CD4-positive, alpha-beta T cell (primary cell): ENCODE data around the gene EIF4A3. TPM values are rescaled to one million over a fixed set of nuclear protein-coding genes. Genes with fewer than 3 reads are reported as not detected.

Experiments used
- ATAC-seq: fragments of 200-7000 bp; cut with Tn5 transposase; one replicate; pipeline ENCODE4 v1.10.0; 2022; ENCODE audit warnings: mild to moderate bottlenecking; ENCODE audit not compliant: poor library complexity
- CTCF ChIA-PET: fragments of 350-600 bp; sonication (Branson Sonifier 250); formaldehyde crosslinking; loops from one replicate; lab custom pipeline; 2021; ENCODE audit warnings: antibody characterized with exemption, inconsistent platforms; lab: Charles Lee
- POLR2A ChIA-PET: fragments of 350-600 bp; sonication (Branson Sonifier 250); formaldehyde crosslinking; loops from one replicate; lab custom pipeline; 2021; ENCODE audit warnings: antibody characterized with exemption, inconsistent platforms; lab: Charles Lee
- DNase-seq, 14 experiments: peaks; one replicate each; pipeline ENCODE4 v3.0.0-alpha.2; 2013 to 2020; ENCODE audit warnings: mixed read lengths in 2 of 14
- H3K27ac ChIP-seq, 2 donors: one replicate each; pipeline versions ENCODE4 v1.5.1 to v1.7.0; 2013; ENCODE audit warnings: low read length in 2 of 2, low read depth in 1 of 2, mild to moderate bottlenecking in 1 of 2
- H3K27me3 ChIP-seq, 2 experiments: 1 replicate in 1 of 2; 2 replicates in 1 of 2; pipeline versions ENCODE4 v1.6.1 to v1.7.0; 2013; ENCODE audit warnings: low read length in 2 of 2, control low read depth in 1 of 2, mild to moderate bottlenecking in 1 of 2, moderate library complexity in 1 of 2; ENCODE audit not compliant: insufficient read depth in 2 of 2, control insufficient read depth in 1 of 2
- H3K36me3 ChIP-seq: one replicate; pipeline ENCODE4 v1.6.1; 2013; ENCODE audit warnings: low read length, control low read depth; ENCODE audit not compliant: insufficient read depth
- H3K4me1 ChIP-seq: one replicate; pipeline ENCODE4 v1.6.1; 2013; ENCODE audit warnings: low read length, control low read depth; ENCODE audit not compliant: insufficient read depth
- H3K4me3 ChIP-seq: one replicate; pipeline ENCODE4 v1.5.1; 2013; ENCODE audit warnings: mild to moderate bottlenecking, low read length, moderate library complexity
- H3K9me3 ChIP-seq, 2 experiments: 1 replicate in 1 of 2; 2 replicates in 1 of 2; pipeline versions ENCODE4 v1.6.1 to v1.7.0; 2013; ENCODE audit warnings: low read length in 2 of 2, mild to moderate bottlenecking in 2 of 2, control low read depth in 1 of 2, moderate library complexity in 1 of 2; ENCODE audit not compliant: control insufficient read depth in 1 of 2, insufficient read depth in 1 of 2
- H3K27ac Mint-ChIP-seq: one replicate; pipeline ENCODE4 v1.8.0; 2020; ENCODE audit warnings: mixed read lengths
- H3K27me3 Mint-ChIP-seq: one replicate; pipeline ENCODE4 v1.8.0; 2021; ENCODE audit warnings: mixed read lengths
- H3K36me3 Mint-ChIP-seq: one replicate; pipeline ENCODE4 v1.8.0; 2021; ENCODE audit warnings: low read depth, mixed read lengths
- H3K4me1 Mint-ChIP-seq: one replicate; pipeline ENCODE4 v1.8.0; 2021; ENCODE audit warnings: low read depth, mixed read lengths
- H3K4me3 Mint-ChIP-seq: one replicate; pipeline ENCODE4 v1.8.0; 2020; ENCODE audit warnings: mild to moderate bottlenecking, mixed read lengths
- H3K9me3 Mint-ChIP-seq: one replicate; pipeline ENCODE4 v1.8.0; 2020; ENCODE audit warnings: mixed read lengths
- CTCF ChIP-seq: fragments of 200-600 bp; IDR thresholded peaks from one replicate; pipeline ENCODE4 v1.8.0; 2022; ENCODE audit warnings: antibody characterized with exemption, mild to moderate bottlenecking
- intact Hi-C, 2 experiments: fragments of 100-400 bp; cut with DNase I in 1 of 2; cut with micrococcal nuclease in 1 of 2; formaldehyde crosslinking; loops; one replicate each; pipeline versions ENCODE4 v1.15.1 to v1.9.0; 2023 to 2025; cut with DNase I, micrococcal nuclease
- total RNA-seq, 174 experiments: library from RNA in 2 of 174; stranded (reverse) in 2 of 174; gene quantifications; one replicate each; pipeline ENCODE4 v1.2.3 and lab custom pipeline; 2021 to 2026

EIF4A3 gene
- total RNA-seq, 2 experiments from 2014 or later: 79.6 to 79.7 TPM

GRCh38 chr17:80132906-80133625 is 13.9 kb downstream of the EIF4A3 start:
- DNase-seq (no peak), ATAC-seq (no peak)
- H3K4me1 ChIP-seq: no peaks in the 10 kb centered on the region
- ChIA-PET POLR2A (no interaction called here), CTCF (no interaction called here)
- Mint-ChIP-seq H3K9me3 (no peaks in the 10 kb centered on the region), H3K27ac (no peak overlapping the region), H3K27me3 (peaks cover 13% of the 10 kb centered on the region), H3K4me1 (no peaks in the 10 kb centered on the region), H3K36me3 (peaks cover 56% of the 10 kb centered on the region), H3K4me3 (no peak overlapping the region)
- no peak overlapping the region for H3K27ac ChIP-seq
- no peaks in the 10 kb centered on the region for H3K9me3 ChIP-seq
- H3K27me3 ChIP-seq: peaks cover 0 to 4% of the 10 kb centered on the region in 2 experiments
- H3K36me3 ChIP-seq: peaks cover 53% of the 10 kb centered on the region
- H3K4me3 ChIP-seq: no peak overlapping the region
- intact Hi-C loops: no loop called here
- TF ChIP-seq CTCF: no peak

GRCh38 chr17:80130992-80131391 is 15.9 kb downstream of the EIF4A3 start:
- H3K4me3 ChIP-seq: no peak overlapping the region
- CTCF ChIA-PET: no interaction called here
- Mint-ChIP-seq H3K36me3 (peaks cover 35% of the 10 kb centered on the region), H3K9me3 (no peaks in the 10 kb centered on the region), H3K27me3 (peaks cover 26% of the 10 kb centered on the region), H3K4me1 (no peaks in the 10 kb centered on the region), H3K4me3 (no peak overlapping the region), H3K27ac (no peak overlapping the region)
- peaks cover 2 to 6% of the 10 kb centered on the region in 2 experiments for H3K27me3 ChIP-seq
- peaks cover 32% of the 10 kb centered on the region for H3K36me3 ChIP-seq
- POLR2A ChIA-PET: no interaction called here
- H3K9me3 ChIP-seq: no peaks in the 10 kb centered on the region
- ATAC-seq (no peak), DNase-seq (no peak)
- H3K4me1 ChIP-seq: no peaks in the 10 kb centered on the region
- intact Hi-C loops: no loop called here
- no peak for TF ChIP-seq CTCF
- H3K27ac ChIP-seq: no peak overlapping the region

- DNase-seq: no peak
- no peak overlapping the region for H3K4me3 ChIP-seq
- H3K9me3 ChIP-seq: no peaks in the 10 kb centered on the region
- no peaks in the 10 kb centered on the region for H3K4me1 ChIP-seq
- ATAC-seq: no peak
- ChIA-PET CTCF (interaction anchor here (1.5 kb wide), 1 partner anchor 28 kb away, joined by 4 read pairs; the partner anchor contains the start of gene GAA), POLR2A (interaction anchor here (0.7 kb wide), 1 partner anchor 22 kb away, joined by 3 read pairs; no protein-coding TSS in a partner anchor)
- intact Hi-C loops: no loop called here
- peaks cover 14% of the 10 kb centered on the region for H3K36me3 ChIP-seq
- H3K27me3 ChIP-seq: peaks cover 2 to 6% of the 10 kb centered on the region in 2 experiments
- peaks cover 28% of the 10 kb centered on the region for H3K27me3 Mint-ChIP-seq
- no peak overlapping the region for H3K27ac ChIP-seq
- TF ChIP-seq CTCF: no peak
- no peak overlapping the region for H3K27ac Mint-ChIP-seq
- no peaks in the 10 kb centered on the region for H3K9me3 Mint-ChIP-seq
- no peak overlapping the region for H3K4me3 Mint-ChIP-seq
- H3K4me1 Mint-ChIP-seq: no peaks in the 10 kb centered on the region
- H3K36me3 Mint-ChIP-seq: peaks cover 16% of the 10 kb centered on the region
Observed at GRCh38 chr17:80129006-80129565, 17.8 kb downstream of the EIF4A3 start.
